ENCODE results near the gene MAT1A.

DNA sequence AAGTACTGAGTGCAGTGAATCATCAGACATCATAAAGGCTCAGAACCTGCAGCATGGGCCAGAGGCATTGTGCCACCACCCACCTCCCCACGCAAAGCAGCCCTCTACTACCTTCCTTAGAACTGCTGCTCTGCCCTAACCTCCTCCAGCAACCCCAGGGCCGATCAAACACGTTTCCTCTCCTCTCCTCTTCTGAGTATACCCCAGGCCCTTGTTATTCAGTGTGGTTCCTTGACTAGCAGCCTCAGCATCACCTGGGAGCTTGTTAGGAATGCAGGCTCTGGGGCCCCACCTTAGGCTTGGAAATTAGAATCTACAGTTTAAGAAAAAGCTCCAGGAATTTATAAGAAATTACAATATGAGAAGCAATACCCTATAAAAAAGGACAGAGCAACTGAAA is 33.9 kb upstream of the MAT1A start:
- TF ChIP-seq POLR2A (IDR thresholded peaks at IDR 0.05) = no peak
- TF ChIP-seq, protein P1, sequence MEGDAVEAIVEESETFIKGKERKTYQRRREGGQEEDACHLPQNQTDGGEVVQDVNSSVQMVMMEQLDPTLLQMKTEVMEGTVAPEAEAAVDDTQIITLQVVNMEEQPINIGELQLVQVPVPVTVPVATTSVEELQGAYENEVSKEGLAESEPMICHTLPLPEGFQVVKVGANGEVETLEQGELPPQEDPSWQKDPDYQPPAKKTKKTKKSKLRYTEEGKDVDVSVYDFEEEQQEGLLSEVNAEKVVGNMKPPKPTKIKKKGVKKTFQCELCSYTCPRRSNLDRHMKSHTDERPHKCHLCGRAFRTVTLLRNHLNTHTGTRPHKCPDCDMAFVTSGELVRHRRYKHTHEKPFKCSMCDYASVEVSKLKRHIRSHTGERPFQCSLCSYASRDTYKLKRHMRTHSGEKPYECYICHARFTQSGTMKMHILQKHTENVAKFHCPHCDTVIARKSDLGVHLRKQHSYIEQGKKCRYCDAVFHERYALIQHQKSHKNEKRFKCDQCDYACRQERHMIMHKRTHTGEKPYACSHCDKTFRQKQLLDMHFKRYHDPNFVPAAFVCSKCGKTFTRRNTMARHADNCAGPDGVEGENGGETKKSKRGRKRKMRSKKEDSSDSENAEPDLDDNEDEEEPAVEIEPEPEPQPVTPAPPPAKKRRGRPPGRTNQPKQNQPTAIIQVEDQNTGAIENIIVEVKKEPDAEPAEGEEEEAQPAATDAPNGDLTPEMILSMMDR (IDR thresholded peaks at IDR 0.05) = no peak

Data from testis (tissue), 2 donors.